IMR-90 (cell line): ENCODE measurements around the gene TXNDC9. TPM values are rescaled to one million over a fixed set of nuclear protein-coding genes. Genes with fewer than 3 reads are reported as not detected.

Source experiments
- ATAC-seq: fragments of 200-7000 bp; cut with Tn5 transposase; 2 replicates; pipeline ENCODE4 v1.9.1; 2020; ENCODE audit warnings: low read depth, mild to moderate bottlenecking, moderate library complexity
- BruUV-seq: library from RNA; stranded (reverse); fragments of 400-500 nt; replicated peaks from 2 replicates; lab custom pipeline; 2021; lab: Mats Ljungman, UMichigan
- CTCF ChIA-PET: fragments of 300-600 bp; formaldehyde crosslinking; extraction: SDS; loops from one replicate; lab custom pipeline; 2021; ENCODE audit warnings: antibody characterized with exemption; lab: Yijun Ruan, JAX
- POLR2A ChIA-PET: fragments of 300-600 bp; sonication (Branson Sonifier 250); formaldehyde crosslinking; loops from one replicate; lab custom pipeline; 2022; ENCODE audit warnings: antibody characterized with exemption; ENCODE audit not compliant: unreplicated experiment; lab: Charles Lee
- DNase-seq: peaks from one replicate; pipeline ENCODE4 v3.0.0; 2013
- H2AFZ ChIP-seq: replicated peaks from 2 replicates; pipeline ENCODE3; 2013; ENCODE audit warnings: low read length, mild to moderate bottlenecking; ENCODE audit not compliant: poor library complexity
- H2AK5ac ChIP-seq: 2 replicates; pipeline ENCODE4 v1.6.1; 2013; ENCODE audit warnings: low read depth, low read length, inconsistent platforms
- H2AK9ac ChIP-seq: replicated peaks from 2 replicates; pipeline ENCODE3; 2013; ENCODE audit warnings: mild to moderate bottlenecking, low read depth, low read length, moderate library complexity; ENCODE audit not compliant: poor library complexity
- H2BK120ac ChIP-seq: 2 replicates; pipeline ENCODE4 v1.6.1; 2013; ENCODE audit warnings: low read depth, low read length, inconsistent platforms
- H2BK15ac ChIP-seq: 3 replicates; pipeline ENCODE4 v1.6.1; 2013; ENCODE audit warnings: low read depth, low read length, inconsistent platforms
- H2BK20ac ChIP-seq: 2 replicates; pipeline ENCODE4 v1.6.1; 2013; ENCODE audit warnings: low read depth, mild to moderate bottlenecking, inconsistent platforms, low read length, moderate library complexity
- H2BK5ac ChIP-seq: 2 replicates; pipeline ENCODE4 v1.6.1; 2013; ENCODE audit warnings: mild to moderate bottlenecking, low read depth, low read length, inconsistent platforms; ENCODE audit not compliant: poor library complexity, severe bottlenecking
- H3K14ac ChIP-seq: replicated peaks from 2 replicates; pipeline ENCODE4 v1.6.1; 2013; ENCODE audit warnings: low read depth, low read length, inconsistent platforms
- H3K18ac ChIP-seq: 2 replicates; pipeline ENCODE4 v1.6.1; 2013; ENCODE audit warnings: low read depth, low read length, control low read depth
- H3K23ac ChIP-seq: 2 replicates; pipeline ENCODE4 v1.6.1; 2013; ENCODE audit warnings: low read depth, low read length, inconsistent platforms
- H3K27ac ChIP-seq: 2 replicates; pipeline ENCODE4 v1.5.1; 2013; ENCODE audit warnings: mild to moderate bottlenecking, control low read depth, low read length; ENCODE audit not compliant: insufficient read depth
- H3K27me3 ChIP-seq: 2 replicates; pipeline ENCODE4 v1.6.1; 2013; ENCODE audit warnings: low read length; ENCODE audit not compliant: control insufficient read depth, insufficient read depth
- H3K36me3 ChIP-seq: 2 replicates; pipeline ENCODE4 v1.6.1; 2013; ENCODE audit warnings: low read length, mixed read lengths; ENCODE audit not compliant: control insufficient read depth, insufficient read depth
- H3K4ac ChIP-seq: 2 replicates; pipeline ENCODE4 v1.6.1; 2013; ENCODE audit warnings: low read depth, low read length, inconsistent platforms
- H3K4me1 ChIP-seq: 2 replicates; pipeline ENCODE4 v1.6.1; 2013; ENCODE audit warnings: low read length, mixed read lengths; ENCODE audit not compliant: control insufficient read depth, insufficient read depth
- H3K4me2 ChIP-seq: 2 replicates; pipeline ENCODE4 v1.6.1; 2013; ENCODE audit warnings: low read depth, mild to moderate bottlenecking, control low read depth, low read length, moderate library complexity
- H3K4me3 ChIP-seq: 2 replicates; pipeline ENCODE4 v1.5.1; 2013; ENCODE audit warnings: low read depth, mild to moderate bottlenecking, control low read depth, low read length, moderate library complexity; ENCODE audit not compliant: insufficient read depth
- H3K56ac ChIP-seq: 2 replicates; pipeline ENCODE4 v1.6.1; 2013; ENCODE audit warnings: low read length, inconsistent platforms; ENCODE audit not compliant: insufficient read depth; ENCODE audit errors: extremely low read depth
- H3K79me1 ChIP-seq, 2 experiments: 2 replicates each; pipeline ENCODE4 v1.6.1; 2013; ENCODE audit warnings: low read length in 2 of 2, inconsistent platforms in 1 of 2, low read depth in 1 of 2
- H3K9ac ChIP-seq: 2 replicates; pipeline ENCODE4 v1.6.1; 2013; ENCODE audit warnings: low read depth, low read length, control low read depth
- H3K9me1 ChIP-seq: 2 replicates; pipeline ENCODE4 v1.6.1; 2013; ENCODE audit warnings: low read length, inconsistent platforms; ENCODE audit not compliant: insufficient read depth
- H3K9me3 ChIP-seq: 2 replicates; pipeline ENCODE4 v1.6.1; 2013; ENCODE audit warnings: low read length; ENCODE audit not compliant: control insufficient read depth, insufficient read depth
- H4K20me1 ChIP-seq: 2 replicates; pipeline ENCODE4 v1.6.1; 2013; ENCODE audit warnings: low read length, inconsistent platforms; ENCODE audit not compliant: insufficient read depth
- H4K5ac ChIP-seq: 2 replicates; pipeline ENCODE4 v1.6.1; 2013; ENCODE audit warnings: mild to moderate bottlenecking, low read depth, low read length, control low read depth
- H4K8ac ChIP-seq, 2 experiments: 2 replicates each; pipeline ENCODE4 v1.6.1; 2013; ENCODE audit warnings: low read depth in 2 of 2, low read length in 2 of 2, control low read depth in 1 of 2, inconsistent platforms in 1 of 2
- H4K91ac ChIP-seq: 2 replicates; pipeline ENCODE4 v1.6.1; 2013; ENCODE audit warnings: low read depth, low read length, inconsistent platforms; ENCODE audit not compliant: insufficient read depth
- BHLHE40 ChIP-seq: fragments of 150-350 bp; IDR thresholded peaks from 2 replicates; pipeline ENCODE4 v1.6.1; 2016; ENCODE audit warnings: mild to moderate bottlenecking, low read depth, low read length
- CEBPB ChIP-seq: IDR thresholded peaks from 2 replicates; pipeline ENCODE4 v1.6.1; 2012; ENCODE audit warnings: low read depth, low read length, improper control_type of control experiment
- CHD1 ChIP-seq: IDR thresholded peaks from 2 replicates; pipeline ENCODE4 v1.6.1; 2012; ENCODE audit warnings: low read depth, low read length, improper control_type of control experiment
- CTCF ChIP-seq: conservative IDR thresholded peaks from 2 replicates; pipeline ENCODE4 v1.5.1; 2012; ENCODE audit warnings: mild to moderate bottlenecking, low read depth, low read length, improper control_type of control experiment
- FOS ChIP-seq: fragments of 150-350 bp; IDR thresholded peaks from 2 replicates; pipeline ENCODE4 v1.6.1; 2016; ENCODE audit warnings: low read depth, low read length
- MAFK ChIP-seq: IDR thresholded peaks from 2 replicates; pipeline ENCODE4 v1.6.1; 2012; ENCODE audit warnings: low read depth, low read length, improper control_type of control experiment
- MAZ ChIP-seq: IDR thresholded peaks from 2 replicates; pipeline ENCODE4 v1.6.1; 2012; ENCODE audit warnings: low read depth, mild to moderate bottlenecking, low read length, improper control_type of control experiment, moderate library complexity, borderline replicate concordance
- MXI1 ChIP-seq: IDR thresholded peaks from 2 replicates; pipeline ENCODE4 v1.6.1; 2012; ENCODE audit warnings: low read depth, mild to moderate bottlenecking, low read length, moderate library complexity, borderline replicate concordance
- NFE2L2 ChIP-seq: fragments of 150-350 bp; IDR thresholded peaks from 2 replicates; pipeline ENCODE4 v1.6.1; 2016; ENCODE audit warnings: low read depth, mild to moderate bottlenecking, low read length
- POLR2A ChIP-seq: IDR thresholded peaks from 2 replicates; pipeline ENCODE4 v1.6.1; 2012; ENCODE audit warnings: mild to moderate bottlenecking, low read depth, low read length
- RAD21 ChIP-seq: IDR thresholded peaks from 2 replicates; pipeline ENCODE4 v1.6.1; 2012; ENCODE audit warnings: low read length, improper control_type of control experiment
- RCOR1 ChIP-seq: IDR thresholded peaks from 2 replicates; pipeline ENCODE4 v1.6.1; 2012; ENCODE audit warnings: mild to moderate bottlenecking, low read length, improper control_type of control experiment; ENCODE audit not compliant: insufficient replicate concordance
- RFX5 ChIP-seq: IDR thresholded peaks from 2 replicates; pipeline ENCODE4 v1.8.0; 2012; ENCODE audit warnings: low read depth, mild to moderate bottlenecking, low read length, moderate library complexity
- SMC3 ChIP-seq: fragments of 150-350 bp; IDR thresholded peaks from 2 replicates; pipeline ENCODE4 v1.6.1; 2016; ENCODE audit warnings: low read depth, mild to moderate bottlenecking, antibody characterized with exemption, low read length, moderate library complexity
- WGBS, 2 experiments: methylation state at CpG; one replicate each; pipeline versions ENCODE4 v1.1.5 to v1.1.7; 2013; ENCODE audit warnings: missing lambda C conversion rate in 2 of 2; ENCODE audit not compliant: insufficient read length in 1 of 2; ENCODE audit errors: extremely low coverage in 2 of 2; 5-methylcytosine and 5-hydroxymethylcytosine counted together
- dilution Hi-C: fragments of 300-500 bp; cut with HindIII; formaldehyde crosslinking; loops from one replicate; pipeline ENCODE4 v1.14.3; 2018; ENCODE audit warnings: low sequenced_read_pairs; ENCODE audit not compliant: unreplicated experiment
- in situ Hi-C: fragments of 300-500 bp; cut with MboI; formaldehyde crosslinking; loops from 3 replicates; pipeline ENCODE4 v1.14.3; 2019; ENCODE audit warnings: low sequenced_read_pairs, inconsistent platforms, mixed read lengths
- intact Hi-C: fragments of 100-400 bp; cut with micrococcal nuclease; formaldehyde crosslinking; loops from 2 replicates; pipeline ENCODE4 v1.10.0; 2022
- polyA plus RNA-seq, 3 experiments: library from polyadenylated mRNA; depleted of rRNA; stranded (reverse); fragments of >200 nt; gene quantifications; 2 replicates each; pipeline ENCODE4 v1.2.3, GENCODE V29; 2012; ENCODE audit warnings: low replicate concordance in 1 of 3
- total RNA-seq: library from RNA; depleted of rRNA; stranded (reverse); fragments of >200 nt; gene quantifications from 2 replicates; pipeline ENCODE4 v1.2.3, GENCODE V29; 2012
- TF ChIP-seq, protein P1 (sequence below): fragments of 150-350 bp; IDR thresholded peaks from 2 replicates; pipeline ENCODE4 v1.6.1; 2017; ENCODE audit warnings: mild to moderate bottlenecking, antibody characterized with exemption, low read length, low read depth
- TF ChIP-seq, protein P2 (sequence below): fragments of 150-350 bp; IDR thresholded peaks from 2 replicates; pipeline ENCODE4 v1.6.1; 2016; ENCODE audit warnings: low read depth, mild to moderate bottlenecking, low read length, moderate library complexity, borderline replicate concordance

TXNDC9 gene
- total and polyA plus RNA-seq, 2 of the 4 experiments (the other 2 are of a cell fraction), result 33.9 to 55.4 TPM

DNA sequence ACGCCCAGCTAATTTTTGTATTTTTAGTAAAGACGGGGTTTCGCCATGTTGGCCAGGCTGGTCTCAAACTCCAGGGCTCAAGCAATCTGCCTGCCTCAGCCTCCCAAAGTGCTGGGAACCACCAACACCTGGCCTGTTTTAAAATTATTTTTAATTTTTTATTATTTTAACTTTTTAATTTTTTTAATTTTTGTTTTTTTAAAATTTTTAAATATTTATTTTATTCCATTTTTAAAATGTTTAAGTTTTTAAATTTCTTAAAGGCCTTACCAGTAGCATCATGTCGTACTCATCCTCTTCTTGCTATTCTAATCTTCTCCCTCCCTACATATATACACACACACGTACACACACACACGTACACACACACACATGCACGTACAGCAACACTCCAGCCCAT lies 36.6 kb downstream of the TXNDC9 start:
- TF ChIP-seq CEBPB (no peak), SMC3 (no peak), RCOR1 (no peak), CHD1 (no peak), FOS (no peak), POLR2A (no peak), RAD21 (no peak), NFE2L2 (no peak), MAZ (no peak), CTCF (no peak), RFX5 (no peak), MAFK (no peak), BHLHE40 (no peak), MXI1 (no peak)
- TF ChIP-seq, protein P1, sequence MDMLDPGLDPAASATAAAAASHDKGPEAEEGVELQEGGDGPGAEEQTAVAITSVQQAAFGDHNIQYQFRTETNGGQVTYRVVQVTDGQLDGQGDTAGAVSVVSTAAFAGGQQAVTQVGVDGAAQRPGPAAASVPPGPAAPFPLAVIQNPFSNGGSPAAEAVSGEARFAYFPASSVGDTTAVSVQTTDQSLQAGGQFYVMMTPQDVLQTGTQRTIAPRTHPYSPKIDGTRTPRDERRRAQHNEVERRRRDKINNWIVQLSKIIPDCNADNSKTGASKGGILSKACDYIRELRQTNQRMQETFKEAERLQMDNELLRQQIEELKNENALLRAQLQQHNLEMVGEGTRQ, result no peak
- TF ChIP-seq, protein P2, sequence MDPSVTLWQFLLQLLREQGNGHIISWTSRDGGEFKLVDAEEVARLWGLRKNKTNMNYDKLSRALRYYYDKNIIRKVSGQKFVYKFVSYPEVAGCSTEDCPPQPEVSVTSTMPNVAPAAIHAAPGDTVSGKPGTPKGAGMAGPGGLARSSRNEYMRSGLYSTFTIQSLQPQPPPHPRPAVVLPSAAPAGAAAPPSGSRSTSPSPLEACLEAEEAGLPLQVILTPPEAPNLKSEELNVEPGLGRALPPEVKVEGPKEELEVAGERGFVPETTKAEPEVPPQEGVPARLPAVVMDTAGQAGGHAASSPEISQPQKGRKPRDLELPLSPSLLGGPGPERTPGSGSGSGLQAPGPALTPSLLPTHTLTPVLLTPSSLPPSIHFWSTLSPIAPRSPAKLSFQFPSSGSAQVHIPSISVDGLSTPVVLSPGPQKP, result no peak
- POLR2A ChIA-PET, result no interaction called here
- Histone ChIP-seq H3K27me3 (no peaks in the 10 kb centered on the region), H2AK5ac (no peak overlapping the region), H3K18ac (no peak overlapping the region), H3K36me3 (no peaks in the 10 kb centered on the region), H2BK5ac (no peak overlapping the region), H4K5ac (no peak overlapping the region), H3K9me1 (no peaks in the 10 kb centered on the region), H2BK15ac (no peak overlapping the region), H3K4ac (no peak overlapping the region), H2BK20ac (no peak overlapping the region), H3K23ac (no peak overlapping the region), H3K9ac (no peak overlapping the region), H3K56ac (no peak overlapping the region), H2AFZ (no peak overlapping the region), H3K4me1 (no peaks in the 10 kb centered on the region), H3K27ac (no peak overlapping the region), H4K91ac (no peak overlapping the region), H3K9me3 (no peaks in the 10 kb centered on the region), H3K4me2 (no peak overlapping the region), H3K4me3 (no peak overlapping the region), H2BK120ac (no peak overlapping the region), H3K14ac (no peak overlapping the region), H4K20me1 (no peaks in the 10 kb centered on the region), H3K79me1 (no peaks in the 10 kb centered on the region), H4K8ac (no peak overlapping the region), H2AK9ac (no peak overlapping the region)
- no peak for DNase-seq
- CTCF ChIA-PET, result no interaction called here
- BruUV-seq, result no TSS peak
- ATAC-seq, result no peak
- in situ Hi-C loops, result no loop called here
- intact Hi-C loops, result no loop called here
- dilution Hi-C loops, result no loop called here
- WGBS, 2 experiments, result no CpG with 5 or more reads among the region's 7 CpGs
